ENCODE results near the gene KIRREL3. TPM values are rescaled to one million over a fixed set of nuclear protein-coding genes. Genes with fewer than 3 reads are reported as not detected.

The KIRREL3 gene
- total RNA-seq, 1 donor from 2014 or later, result 0.26 TPM

DNA sequence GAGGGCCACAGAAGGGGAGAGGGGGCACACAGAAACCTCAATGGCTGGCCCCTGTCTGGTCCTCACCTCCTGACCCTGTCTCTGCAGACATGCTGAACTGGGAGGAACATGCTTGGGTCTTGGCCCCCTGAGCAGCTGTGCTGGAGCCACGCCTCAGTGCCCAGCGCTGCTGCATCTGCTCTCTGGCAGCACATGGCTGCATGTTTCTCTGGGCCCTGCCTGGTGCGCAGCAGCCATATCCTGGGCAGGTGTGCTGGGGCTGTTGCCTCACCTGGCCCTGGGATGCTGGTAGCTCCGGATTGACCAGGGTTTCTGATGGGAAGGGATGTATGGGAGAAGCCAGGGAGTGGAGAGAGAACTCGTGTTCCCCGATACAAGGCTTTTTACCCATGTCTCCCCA lies 397.1 kb downstream of the KIRREL3 start:
- no peak for DNase-seq (ENCODE audit: low spot score, unreplicated experiment)
- Mint-ChIP-seq H3K9me3 (ENCODE audit: low read depth) (no peaks in the 10 kb centered on the region), H3K36me3 (ENCODE audit: insufficient read depth) (no peaks in the 10 kb centered on the region), H3K4me1 (ENCODE audit: low read depth) (peaks cover 15% of the 10 kb centered on the region), H3K27me3 (peaks cover 75% of the 10 kb centered on the region), H3K27ac (no peak overlapping the region), H3K4me3 (ENCODE audit: low read depth) (no peak overlapping the region)
- TF ChIP-seq, protein P1, sequence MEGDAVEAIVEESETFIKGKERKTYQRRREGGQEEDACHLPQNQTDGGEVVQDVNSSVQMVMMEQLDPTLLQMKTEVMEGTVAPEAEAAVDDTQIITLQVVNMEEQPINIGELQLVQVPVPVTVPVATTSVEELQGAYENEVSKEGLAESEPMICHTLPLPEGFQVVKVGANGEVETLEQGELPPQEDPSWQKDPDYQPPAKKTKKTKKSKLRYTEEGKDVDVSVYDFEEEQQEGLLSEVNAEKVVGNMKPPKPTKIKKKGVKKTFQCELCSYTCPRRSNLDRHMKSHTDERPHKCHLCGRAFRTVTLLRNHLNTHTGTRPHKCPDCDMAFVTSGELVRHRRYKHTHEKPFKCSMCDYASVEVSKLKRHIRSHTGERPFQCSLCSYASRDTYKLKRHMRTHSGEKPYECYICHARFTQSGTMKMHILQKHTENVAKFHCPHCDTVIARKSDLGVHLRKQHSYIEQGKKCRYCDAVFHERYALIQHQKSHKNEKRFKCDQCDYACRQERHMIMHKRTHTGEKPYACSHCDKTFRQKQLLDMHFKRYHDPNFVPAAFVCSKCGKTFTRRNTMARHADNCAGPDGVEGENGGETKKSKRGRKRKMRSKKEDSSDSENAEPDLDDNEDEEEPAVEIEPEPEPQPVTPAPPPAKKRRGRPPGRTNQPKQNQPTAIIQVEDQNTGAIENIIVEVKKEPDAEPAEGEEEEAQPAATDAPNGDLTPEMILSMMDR (IDR thresholded peaks at IDR 0.05; ENCODE audit: unreplicated experiment), result no peak

DNA sequence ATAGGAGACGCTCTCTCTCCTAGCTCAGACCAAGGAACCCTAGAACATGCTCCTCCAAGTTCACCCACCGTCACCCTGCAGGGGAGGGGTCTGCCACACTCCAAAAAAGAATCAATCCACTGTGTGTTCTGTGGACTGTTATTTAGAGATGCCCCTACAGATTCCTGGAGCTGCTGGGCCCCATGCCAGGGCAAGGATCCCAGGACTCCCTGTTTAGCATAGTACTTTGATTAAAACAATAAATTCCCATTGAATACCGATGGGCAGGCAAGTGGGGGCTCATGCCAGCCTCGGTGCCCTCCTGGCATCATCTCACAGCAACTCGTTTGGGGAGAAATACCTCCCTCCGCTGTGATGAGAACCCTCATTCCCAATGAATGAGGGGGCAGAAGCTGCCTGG lies 397.6 kb downstream of the KIRREL3 start:
- no peaks in the 10 kb centered on the region for H3K9me3 Mint-ChIP-seq (ENCODE audit: low read depth)
- peaks cover 15% of the 10 kb centered on the region for H3K4me1 Mint-ChIP-seq (ENCODE audit: low read depth)
- no peaks in the 10 kb centered on the region for H3K36me3 Mint-ChIP-seq (ENCODE audit: insufficient read depth)
- no peak overlapping the region for H3K4me3 Mint-ChIP-seq (ENCODE audit: low read depth)
- no peak overlapping the region for H3K27ac Mint-ChIP-seq
- no peak for DNase-seq (ENCODE audit: low spot score, unreplicated experiment)
- peaks cover 75% of the 10 kb centered on the region for H3K27me3 Mint-ChIP-seq
- TF ChIP-seq, protein P1 (IDR thresholded peaks at IDR 0.05; ENCODE audit: unreplicated experiment), result no peak

DNA sequence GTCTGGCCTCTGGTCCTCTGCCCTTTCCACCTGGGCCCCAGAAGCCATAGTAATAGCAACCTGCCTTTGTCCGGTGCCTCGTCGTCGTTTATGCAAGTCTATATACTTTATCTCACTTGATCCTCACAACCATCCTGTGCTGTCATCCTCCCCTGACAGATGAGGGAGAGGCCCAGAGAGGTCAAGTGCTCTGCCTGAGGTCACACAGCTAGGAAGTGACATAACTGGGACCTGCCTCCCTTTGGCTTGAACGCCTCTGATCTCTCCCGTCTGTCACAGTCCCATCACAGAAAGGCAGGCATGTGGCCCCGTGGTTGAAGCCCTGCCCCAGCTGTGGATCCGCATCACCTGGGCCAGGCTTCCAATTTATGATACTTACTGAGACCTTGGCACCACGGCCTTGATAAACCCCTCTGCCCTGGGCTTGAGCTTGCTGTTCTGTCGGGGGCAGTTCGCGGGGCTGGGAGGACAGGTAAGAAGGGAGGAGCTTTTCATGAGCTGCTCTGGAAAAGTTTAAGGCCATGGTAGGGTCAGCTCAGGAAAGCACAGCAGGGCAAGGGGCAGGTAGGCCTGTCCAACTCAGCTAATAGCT lies 398.1 kb downstream of the KIRREL3 start:
- no peak for DNase-seq (ENCODE audit: low spot score, unreplicated experiment)
- no peaks in the 10 kb centered on the region for H3K36me3 Mint-ChIP-seq (ENCODE audit: insufficient read depth)
- H3K27me3 Mint-ChIP-seq, result peaks cover 79% of the 10 kb centered on the region
- no peak overlapping the region for H3K4me3 Mint-ChIP-seq (ENCODE audit: low read depth)
- no peak overlapping the region for H3K27ac Mint-ChIP-seq
- TF ChIP-seq, protein P1 (IDR thresholded peaks at IDR 0.05; ENCODE audit: unreplicated experiment), result no peak
- peaks cover 15% of the 10 kb centered on the region for H3K4me1 Mint-ChIP-seq (ENCODE audit: low read depth)
- no peaks in the 10 kb centered on the region for H3K9me3 Mint-ChIP-seq (ENCODE audit: low read depth)

DNA sequence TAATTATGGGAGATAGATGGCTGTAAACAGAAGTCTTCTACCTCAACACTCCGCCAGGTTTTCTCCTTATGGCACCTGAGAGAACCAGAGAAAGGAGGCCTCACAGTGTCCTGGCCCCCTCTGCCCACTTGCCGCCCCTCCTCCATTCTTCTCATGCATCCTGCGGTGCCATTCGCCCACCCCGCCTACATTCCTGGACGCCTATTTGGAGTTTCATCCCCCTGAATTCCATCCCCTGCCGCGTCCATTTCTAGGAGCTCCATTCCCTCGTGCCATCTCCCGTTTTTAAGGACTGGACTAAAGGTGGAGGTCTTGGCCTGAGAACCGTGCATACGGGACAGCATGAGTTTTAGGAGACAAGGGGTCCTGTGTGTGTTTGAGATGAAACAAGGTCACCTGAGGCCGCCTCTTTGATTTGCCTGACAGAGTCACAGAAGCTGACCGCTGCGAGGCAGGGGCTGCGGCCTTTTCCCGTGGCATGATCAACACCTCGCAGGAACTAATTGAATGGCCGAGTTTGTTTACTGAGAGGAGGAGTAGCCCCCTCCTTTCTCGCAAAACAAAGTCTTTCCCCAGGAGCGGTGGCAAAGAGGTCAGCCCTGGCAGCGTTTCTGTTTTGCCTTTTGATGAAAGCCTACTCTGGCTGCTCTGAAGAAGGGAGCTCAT lies 398.9 kb downstream of the KIRREL3 start:
- Mint-ChIP-seq H3K27ac (peak overlapping the region; percentile 65), H3K4me3 (ENCODE audit: low read depth) (no peak overlapping the region), H3K4me1 (ENCODE audit: low read depth) (peaks cover 15% of the 10 kb centered on the region), H3K36me3 (ENCODE audit: insufficient read depth) (no peaks in the 10 kb centered on the region), H3K27me3 (peaks cover 79% of the 10 kb centered on the region), H3K9me3 (ENCODE audit: low read depth) (no peaks in the 10 kb centered on the region)
- TF ChIP-seq, protein P1 (IDR thresholded peaks at IDR 0.05; ENCODE audit: unreplicated experiment), result no peak
- no peak for DNase-seq (ENCODE audit: low spot score, unreplicated experiment)

DNA sequence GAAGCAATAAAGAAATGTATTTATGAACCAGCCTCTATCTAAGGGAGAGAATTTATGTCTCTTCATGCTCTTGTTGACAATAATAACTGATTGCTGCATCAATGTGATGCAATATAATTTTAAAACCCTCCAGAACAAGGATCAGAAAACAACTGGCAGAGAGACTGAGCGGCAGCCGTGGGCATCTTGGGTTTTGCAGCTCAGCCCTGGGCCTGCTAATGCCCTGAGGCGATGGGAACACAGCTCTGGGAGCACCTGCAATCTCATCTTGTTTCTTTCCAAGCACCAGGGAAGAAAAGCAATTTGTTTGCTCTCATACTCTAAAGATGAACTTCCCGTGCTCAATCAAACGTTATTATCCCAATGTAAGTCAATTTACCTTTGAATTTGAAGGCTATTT lies 399.4 kb downstream of the KIRREL3 start:
- H3K4me1 Mint-ChIP-seq (ENCODE audit: low read depth), result peaks cover 15% of the 10 kb centered on the region
- H3K27me3 Mint-ChIP-seq, result peaks cover 79% of the 10 kb centered on the region
- no peaks in the 10 kb centered on the region for H3K9me3 Mint-ChIP-seq (ENCODE audit: low read depth)
- DNase-seq (ENCODE audit: low spot score, unreplicated experiment), result no peak
- H3K36me3 Mint-ChIP-seq (ENCODE audit: insufficient read depth), result no peaks in the 10 kb centered on the region
- TF ChIP-seq, protein P1 (IDR thresholded peaks at IDR 0.05; ENCODE audit: unreplicated experiment), result no peak
- H3K4me3 Mint-ChIP-seq (ENCODE audit: low read depth), result no peak overlapping the region
- H3K27ac Mint-ChIP-seq, result no peak overlapping the region

All from progenitor cell of endocrine pancreas (in vitro differentiated cells).